Prostate gland (tissue), 2 donors: Measurements from ENCODE around the gene PPP2R1A. TPM values are rescaled to one million over a fixed set of nuclear protein-coding genes. Genes with fewer than 3 reads are reported as not detected.

ENCODE experiments used
- DNase-seq: peaks from one replicate; pipeline ENCODE4 v3.0.0-alpha.2; 2019; ENCODE audit warnings: low spot score
- H3K27ac ChIP-seq, 2 donors: fragments of 200-600 bp; sonication (generic); 2 replicates each; pipeline ENCODE4 v1.5.1; 2017 to 2019
- H3K27me3 ChIP-seq: fragments of 200-600 bp; sonication (generic); replicated peaks from 2 replicates; pipeline ENCODE4 v1.5.1; 2019; ENCODE audit not compliant: insufficient read depth
- H3K36me3 ChIP-seq, 2 donors: fragments of 200-600 bp; sonication (generic); 1 replicate in 1 of 2; 2 replicates in 1 of 2; pipeline versions ENCODE4 v1.5.1 to v1.8.1; 2017 to 2019
- H3K4me1 ChIP-seq: fragments of 200-600 bp; sonication (generic); replicated peaks from 2 replicates; pipeline ENCODE4 v1.5.1; 2019
- H3K4me3 ChIP-seq, 2 donors: fragments of 200-600 bp; sonication (generic); 2 replicates each; pipeline ENCODE4 v1.5.1; 2017 to 2019
- H3K9me3 ChIP-seq: fragments of 200-600 bp; sonication (generic); 2 replicates; pipeline ENCODE4 v1.5.1; 2017
- POLR2A ChIP-seq: fragments of 450-650 bp; IDR thresholded peaks from one replicate; pipeline ENCODE4 v1.6.1; 2016; ENCODE audit warnings: antibody characterized with exemption, mild to moderate bottlenecking
- POLR2AphosphoS5 ChIP-seq: sonication (generic); formaldehyde crosslinking; IDR thresholded peaks from one replicate; pipeline ENCODE4 v1.6.1; 2017; ENCODE audit warnings: antibody characterized with exemption
- WGBS: methylation state at CpG from one replicate; pipeline ENCODE4 v1.1.5; 2018; 5-methylcytosine and 5-hydroxymethylcytosine counted together
- intact Hi-C: fragments of 100-400 bp; cut with DNase I; formaldehyde crosslinking; loops from one replicate; pipeline ENCODE4 v1.14.2; 2022
- total RNA-seq, 2 donors: library from RNA; depleted of rRNA; stranded (reverse); fragments of >200 nt; gene quantifications; one replicate each; pipeline ENCODE4 v1.1.0, GENCODE V29; 2016
- TF ChIP-seq, protein P1 (sequence below), 4 experiments: fragments of 200-600 bp in 2 of 4; fragments of 450-650 bp in 2 of 4; sonication (generic) in 2 of 4; IDR thresholded peaks; 1 replicate in 3 of 4; 2 replicates in 1 of 4; pipeline ENCODE4 v1.5.1; 2016 to 2019; ENCODE audit warnings: antibody characterized with exemption in 4 of 4, mild to moderate bottlenecking in 2 of 4, moderate library complexity in 2 of 4

PPP2R1A gene
- 100 to 1,000 TPM; 265 to 358 TPM for total RNA-seq

DNA sequence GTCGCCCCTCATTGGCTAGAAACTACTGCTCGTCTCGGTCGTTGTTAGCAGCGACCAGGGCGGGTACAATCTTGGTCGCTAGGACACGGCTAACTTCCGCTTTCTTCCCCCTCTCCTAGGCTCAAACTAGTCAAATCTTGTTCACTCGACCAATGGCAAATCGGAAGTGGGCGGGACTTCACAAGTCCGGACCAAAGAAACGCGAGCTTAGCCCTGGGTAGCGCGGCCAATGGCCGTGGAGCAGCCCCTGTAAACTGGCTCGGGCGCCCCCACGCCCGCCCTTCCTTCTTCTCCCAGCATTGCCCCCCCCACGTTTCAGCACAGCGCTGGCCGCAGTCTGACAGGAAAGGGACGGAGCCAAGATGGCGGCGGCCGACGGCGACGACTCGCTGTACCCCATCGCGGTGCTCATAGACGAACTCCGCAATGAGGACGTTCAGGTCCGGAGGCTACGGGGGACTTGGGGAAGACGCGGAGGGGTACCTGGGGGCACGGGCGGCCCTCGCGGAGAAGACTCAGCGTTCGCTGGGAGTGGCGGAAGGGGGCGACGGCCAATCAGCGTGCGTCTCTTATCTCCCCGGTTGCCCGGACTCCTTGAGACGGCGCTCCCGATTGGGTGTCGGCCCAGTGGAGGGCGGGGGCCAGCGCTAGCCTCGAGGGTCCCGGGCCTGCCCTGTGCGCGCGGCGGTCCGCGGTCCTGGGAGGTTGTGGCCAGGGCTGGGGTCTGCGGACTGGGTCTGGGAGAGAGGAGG is at the start of gene PPP2R1A:
Gene PPP2R1A (plus strand): TSS at position 318 of the 752 bp plus-strand sequence. CDS start 45 bp downstream, at position 363.
- TF ChIP-seq, protein P1, sequence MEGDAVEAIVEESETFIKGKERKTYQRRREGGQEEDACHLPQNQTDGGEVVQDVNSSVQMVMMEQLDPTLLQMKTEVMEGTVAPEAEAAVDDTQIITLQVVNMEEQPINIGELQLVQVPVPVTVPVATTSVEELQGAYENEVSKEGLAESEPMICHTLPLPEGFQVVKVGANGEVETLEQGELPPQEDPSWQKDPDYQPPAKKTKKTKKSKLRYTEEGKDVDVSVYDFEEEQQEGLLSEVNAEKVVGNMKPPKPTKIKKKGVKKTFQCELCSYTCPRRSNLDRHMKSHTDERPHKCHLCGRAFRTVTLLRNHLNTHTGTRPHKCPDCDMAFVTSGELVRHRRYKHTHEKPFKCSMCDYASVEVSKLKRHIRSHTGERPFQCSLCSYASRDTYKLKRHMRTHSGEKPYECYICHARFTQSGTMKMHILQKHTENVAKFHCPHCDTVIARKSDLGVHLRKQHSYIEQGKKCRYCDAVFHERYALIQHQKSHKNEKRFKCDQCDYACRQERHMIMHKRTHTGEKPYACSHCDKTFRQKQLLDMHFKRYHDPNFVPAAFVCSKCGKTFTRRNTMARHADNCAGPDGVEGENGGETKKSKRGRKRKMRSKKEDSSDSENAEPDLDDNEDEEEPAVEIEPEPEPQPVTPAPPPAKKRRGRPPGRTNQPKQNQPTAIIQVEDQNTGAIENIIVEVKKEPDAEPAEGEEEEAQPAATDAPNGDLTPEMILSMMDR (IDR thresholded peaks at IDR 0.05), result peak in 1 of 4 experiments; percentile 17
- TF ChIP-seq POLR2AphosphoS5 (peak; percentile 70), POLR2A (peak; percentile 76)

DNA sequence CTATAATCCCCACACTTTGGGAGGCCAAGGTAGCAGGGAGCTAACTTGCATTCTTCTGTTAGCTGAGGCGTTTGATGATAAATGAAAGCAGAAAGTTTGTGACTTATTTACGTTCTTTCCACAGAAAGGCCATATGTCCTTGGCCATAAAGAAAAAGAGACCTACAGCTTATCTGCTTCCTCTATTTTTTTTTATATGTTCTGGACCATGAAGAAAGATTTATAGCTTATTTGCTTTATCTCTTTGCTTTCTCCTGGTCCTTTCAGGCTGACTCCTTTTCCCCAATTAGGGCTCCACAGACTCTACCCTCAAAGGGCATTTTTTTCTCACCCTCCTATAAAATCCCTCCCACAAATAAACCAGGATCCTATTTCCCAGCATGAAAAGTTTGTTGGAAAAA is 48.6 kb upstream of the PPP2R1A start:
- H3K27ac ChIP-seq, result peak overlapping the region in 1 of 2 donors; percentile 92

More for the DNA sequence above, at the start of gene PPP2R1A:
- peak within 1 kb of the TSS; percentile 97 to 98 for H3K27ac ChIP-seq
- peaks cover 6% of the 10 kb centered on the region for H3K4me1 ChIP-seq
- peak; percentile 100 for DNase-seq
- no peaks in the 10 kb centered on the region for H3K36me3 ChIP-seq
- H3K4me3 ChIP-seq, result peak within 1 kb of the TSS; percentile 66 to 86
- no peaks in the 10 kb centered on the region for H3K9me3 ChIP-seq
- under 1% methylated on average over 65 of the region's 70 CpGs for WGBS
- no peaks in the 10 kb centered on the region for H3K27me3 ChIP-seq
- intact Hi-C loops, result no loop called here

DNA sequence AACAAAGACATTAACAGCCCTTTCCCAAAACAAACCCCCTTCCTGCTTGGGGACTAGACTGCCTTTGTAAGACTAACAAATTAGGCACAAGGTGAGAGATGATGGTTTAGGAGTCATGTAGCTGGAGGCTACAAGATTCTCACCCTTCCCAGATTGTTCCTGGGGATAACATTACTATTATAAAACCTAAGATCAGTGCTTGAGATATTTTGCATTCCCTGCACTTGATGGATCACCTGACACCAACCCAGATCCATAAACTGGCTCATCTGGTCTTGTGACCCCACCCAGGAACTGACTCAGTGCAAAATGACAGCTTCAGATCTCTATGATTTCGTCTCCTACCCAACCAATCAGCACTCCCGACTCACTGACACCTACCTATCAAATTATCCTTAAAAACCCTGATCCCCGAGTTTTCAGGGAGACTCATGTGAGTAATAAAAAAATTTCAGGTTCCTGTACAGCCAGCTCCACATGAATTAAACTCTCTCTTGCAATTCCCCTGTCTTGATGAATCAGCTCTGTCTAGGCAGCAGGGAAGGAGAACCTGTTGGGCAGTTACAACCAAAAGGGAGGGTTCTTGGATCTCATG is 47.8 kb upstream of the PPP2R1A start:
- DNase-seq, result no peak
- no peaks in the 10 kb centered on the region for H3K36me3 ChIP-seq
- no peak overlapping the region for H3K27ac ChIP-seq
- TF ChIP-seq POLR2AphosphoS5 (no peak), POLR2A (no peak)
- TF ChIP-seq, protein P1 (IDR thresholded peaks at IDR 0.05), result no peak
- H3K4me1 ChIP-seq, result peaks cover 8% of the 10 kb centered on the region
- H3K4me3 ChIP-seq, result no peak overlapping the region
- intact Hi-C loops, result no loop called here
- 53% methylated on average over 3 of the region's 3 CpGs for WGBS
- H3K9me3 ChIP-seq, result no peaks in the 10 kb centered on the region
- no peaks in the 10 kb centered on the region for H3K27me3 ChIP-seq

More for the DNA sequence above, 48.6 kb upstream of the PPP2R1A start:
- intact Hi-C loops, result loop anchor here (2.0 kb wide), 1 partner anchor 30 kb away; the partner anchor contains the start of gene ZNF836
- peaks cover 8% of the 10 kb centered on the region for H3K4me1 ChIP-seq
- 46% methylated on average over 2 of the region's 2 CpGs for WGBS
- no peaks in the 10 kb centered on the region for H3K27me3 ChIP-seq
- H3K36me3 ChIP-seq, result no peaks in the 10 kb centered on the region
- DNase-seq, result no peak
- no peaks in the 10 kb centered on the region for H3K9me3 ChIP-seq
- no peak overlapping the region for H3K4me3 ChIP-seq
- TF ChIP-seq POLR2A (no peak), POLR2AphosphoS5 (no peak)
- TF ChIP-seq, protein P1 (IDR thresholded peaks at IDR 0.05), result no peak

DNA sequence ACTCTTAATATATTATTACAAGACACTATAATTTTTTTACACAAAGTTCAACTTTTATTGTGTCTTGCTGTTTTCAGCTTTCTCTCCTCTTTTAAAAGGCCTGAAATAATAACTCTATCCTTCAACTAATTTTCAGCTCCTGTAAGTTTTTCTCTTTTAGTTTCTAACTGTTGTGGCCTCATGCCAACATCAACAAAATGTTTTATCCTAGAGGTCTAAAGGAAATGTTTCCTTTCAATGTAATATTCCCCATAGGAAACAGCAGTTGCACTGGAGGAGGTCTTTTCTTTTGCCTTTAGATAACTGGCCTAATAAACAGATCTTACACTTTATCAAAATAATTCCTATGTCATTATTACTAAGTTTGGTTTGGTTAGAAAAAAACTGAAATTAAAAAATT is 41.6 kb upstream of the PPP2R1A start:
- no peak overlapping the region for H3K4me3 ChIP-seq
- H3K4me1 ChIP-seq, result no peaks in the 10 kb centered on the region
- no peaks in the 10 kb centered on the region for H3K36me3 ChIP-seq
- no peak for DNase-seq
- H3K27me3 ChIP-seq, result no peaks in the 10 kb centered on the region
- no peak for TF ChIP-seq POLR2A
- no peak for TF ChIP-seq POLR2AphosphoS5
- TF ChIP-seq, protein P1 (IDR thresholded peaks at IDR 0.05), result no peak
- H3K9me3 ChIP-seq, result no peaks in the 10 kb centered on the region
- H3K27ac ChIP-seq, result no peak overlapping the region
- intact Hi-C loops, result no loop called here
